Astrocyte of the cerebellum (primary cell): ENCODE measurements around the gene DUSP10.

Source experiments
- DNase-seq: peaks from one replicate; pipeline ENCODE4 v3.0.0-alpha.2; 2011; ENCODE audit warnings: low read depth
- H3K4me3 ChIP-seq: 2 replicates; pipeline ENCODE4 v1.5.1; 2011; ENCODE audit warnings: mild to moderate bottlenecking, low read depth, low read length, moderate library complexity
- CTCF ChIP-seq: IDR thresholded peaks from 2 replicates; pipeline ENCODE4 v1.5.1; 2012; ENCODE audit warnings: low read length, low read depth, moderate library complexity, mild to moderate bottlenecking; ENCODE audit errors: missing control alignments
- in situ Hi-C: cut with HindIII; loops from 2 replicates; pipeline ENCODE4 v1.10.0; 2017; ENCODE audit warnings: low sequenced_read_pairs

Gene DUSP10

GRCh38 chr1:221722254-221723017 is 19.5 kb downstream of the DUSP10 start:
- in situ Hi-C loops: no loop called here
- no peak for TF ChIP-seq CTCF
- no peak for DNase-seq
- H3K4me3 ChIP-seq: no peak overlapping the region

DNA sequence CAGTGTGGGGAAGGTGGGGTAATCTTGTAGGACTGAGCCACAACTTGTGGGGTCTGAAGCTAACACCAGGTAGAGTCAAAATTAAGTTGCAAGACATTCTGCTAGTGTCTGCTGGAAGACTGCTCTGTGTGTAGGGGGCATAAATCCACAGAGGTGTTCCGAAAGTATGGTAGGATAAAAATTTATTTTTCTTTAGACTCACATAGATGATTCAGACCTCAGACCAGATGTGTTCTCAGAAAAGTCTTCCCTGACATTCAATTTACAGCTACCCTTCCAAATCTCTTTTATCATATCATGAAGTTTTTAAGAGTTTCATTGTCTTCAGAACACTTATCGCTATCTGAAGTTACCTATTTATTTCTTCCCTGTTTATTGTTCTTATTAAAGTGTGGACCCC is 21.3 kb downstream of the DUSP10 start:
- TF ChIP-seq CTCF: no peak
- no peak for DNase-seq
- in situ Hi-C loops: no loop called here
- no peak overlapping the region for H3K4me3 ChIP-seq

- no peak overlapping the region for H3K4me3 ChIP-seq
- in situ Hi-C loops: no loop called here
- no peak for TF ChIP-seq CTCF
- DNase-seq: no peak
Observed at GRCh38 chr1:221719987-221720386, 21.9 kb downstream of the DUSP10 start.

- H3K4me3 ChIP-seq: no peak overlapping the region
- in situ Hi-C loops: no loop called here
- no peak for TF ChIP-seq CTCF
- DNase-seq: no peak
Observed at GRCh38 chr1:221719278-221719597, 22.7 kb downstream of the DUSP10 start.

- no peak overlapping the region for H3K4me3 ChIP-seq
- no peak for TF ChIP-seq CTCF
- DNase-seq: peak; percentile 87
- in situ Hi-C loops: no loop called here
Observed at GRCh38 chr1:221718381-221719277, 23.3 kb downstream of the DUSP10 start.

DNA sequence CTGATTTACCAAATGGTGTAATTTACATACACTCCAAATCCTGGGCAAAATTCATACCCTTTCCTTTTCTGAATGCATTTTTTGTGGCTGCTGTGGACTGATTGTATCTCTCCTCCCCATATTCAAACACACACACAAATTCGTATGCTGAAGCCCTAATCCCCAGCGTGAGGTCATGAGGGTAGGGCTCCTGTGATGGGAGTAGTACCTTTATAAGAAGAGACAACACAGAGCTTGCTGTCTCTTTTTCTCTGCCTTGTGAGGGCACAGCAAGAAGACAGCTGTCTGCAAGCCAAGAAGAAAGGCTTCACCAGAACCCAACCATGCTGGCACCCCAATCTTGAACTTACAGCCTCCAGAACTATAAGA is 24.4 kb downstream of the DUSP10 start:
- TF ChIP-seq CTCF: no peak
- DNase-seq: no peak
- H3K4me3 ChIP-seq: no peak overlapping the region
- in situ Hi-C loops: no loop called here
